ENCODE results near the gene LETMD1.
"Not testable (repeated sequence)": the region's sequence is repeated elsewhere in the genome, so short reads cannot be mapped to it uniquely, and the experiment has no call there.

Gene LETMD1

DNA sequence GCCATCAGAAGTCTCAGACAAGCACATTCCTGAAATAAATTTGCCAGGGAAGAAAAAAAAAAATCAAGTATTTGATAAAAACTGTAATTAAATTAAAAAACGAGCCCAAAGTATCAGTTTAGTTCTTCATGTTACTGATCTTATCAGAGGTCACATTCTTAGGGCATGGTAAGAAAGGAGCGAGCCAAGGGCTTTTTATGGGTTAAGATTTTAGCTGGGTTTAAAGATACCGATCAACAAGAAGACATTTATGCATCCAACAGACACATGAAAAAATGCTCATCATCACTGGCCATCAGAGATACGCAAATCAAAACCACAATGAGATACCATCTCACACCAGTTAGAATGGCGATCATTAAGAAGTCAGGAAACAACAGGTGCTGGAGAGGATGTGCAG lies 30.2 kb downstream of the LETMD1 start:
- DNase-seq, result not testable (repeated sequence)

DNA sequence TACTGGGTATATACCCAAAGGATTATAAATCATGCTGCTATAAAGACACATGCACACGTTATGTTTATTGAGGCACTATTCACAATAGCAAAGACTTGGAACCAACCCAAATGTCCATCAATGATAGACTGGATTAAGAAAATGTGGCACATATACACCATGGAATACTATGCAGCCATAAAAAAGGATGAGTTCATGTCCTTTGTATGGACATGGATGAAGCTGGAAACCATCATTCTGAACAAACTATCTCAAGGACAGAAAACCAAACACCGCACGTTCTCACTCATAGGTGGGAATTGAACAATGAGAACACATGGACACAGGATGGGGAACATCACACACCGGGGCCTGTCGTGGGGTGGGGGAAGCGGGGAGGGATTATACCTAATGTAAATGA lies 30.7 kb downstream of the LETMD1 start:
- not testable (repeated sequence) for DNase-seq

DNA sequence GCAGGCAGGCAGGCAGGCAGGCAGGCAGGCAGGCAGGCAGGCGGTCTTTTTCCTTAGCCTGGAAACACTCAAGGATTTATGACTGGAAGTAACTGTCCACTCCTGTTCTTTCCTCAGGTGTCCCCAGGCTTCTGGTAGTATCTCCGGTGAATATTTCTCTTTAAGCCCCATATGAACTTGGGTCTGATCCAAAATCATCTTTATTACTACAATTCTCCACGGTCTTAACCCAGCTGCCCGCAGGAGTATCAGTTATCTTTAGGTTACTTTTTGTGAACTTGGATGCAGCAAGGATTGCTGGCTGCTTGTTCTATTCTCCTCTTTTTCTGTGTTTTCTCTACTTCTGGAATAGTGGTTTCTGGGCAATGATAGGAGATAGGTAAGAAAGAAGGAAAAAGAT lies 32.0 kb downstream of the LETMD1 start:
- no peak for DNase-seq

DNA sequence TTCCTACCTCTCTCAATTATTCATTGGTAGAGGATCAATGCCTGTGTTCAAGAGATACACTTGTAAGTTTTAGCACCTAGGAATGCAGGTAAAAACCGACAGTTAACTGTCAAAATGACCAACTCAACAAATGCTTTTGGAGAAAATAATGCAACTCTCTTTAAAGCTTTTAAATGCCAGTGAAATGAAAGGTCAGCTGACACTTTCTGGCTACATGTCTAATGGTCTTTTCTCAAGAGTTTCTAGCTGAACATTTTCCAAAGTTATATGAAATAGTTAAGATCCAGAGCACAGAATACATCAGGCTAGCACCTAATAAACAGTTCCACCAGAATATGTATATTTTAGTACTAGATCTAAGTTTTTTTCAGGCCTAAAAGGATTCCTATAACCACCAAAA lies 33.3 kb downstream of the LETMD1 start:
- DNase-seq, result no peak

DNA sequence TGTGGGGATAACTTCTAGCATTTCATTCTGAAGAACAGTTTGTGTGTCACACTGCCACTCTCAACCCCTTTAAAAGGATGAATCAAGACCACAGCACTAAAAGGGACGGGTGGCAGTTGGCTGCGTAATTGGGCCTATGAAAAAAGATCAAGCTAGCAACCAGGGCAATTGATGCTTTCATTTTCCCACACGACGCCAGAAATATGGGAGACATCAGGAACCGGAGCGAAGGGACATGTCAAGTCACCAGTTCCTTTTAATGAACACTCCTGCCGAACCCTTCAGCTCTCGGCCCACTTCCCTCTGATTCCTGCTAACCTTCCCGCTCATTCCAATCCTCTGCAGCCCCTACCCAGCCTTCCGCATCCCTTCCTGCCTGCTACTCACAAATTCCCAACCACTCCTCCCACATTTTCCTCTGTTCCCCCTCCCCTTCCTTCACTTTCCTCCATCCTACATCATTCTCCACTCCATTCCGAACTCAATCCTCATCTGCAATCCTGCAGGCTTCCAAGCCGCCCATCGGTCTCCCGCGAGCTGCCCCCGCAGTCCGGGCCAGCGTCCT lies 34.5 kb downstream of the LETMD1 start:
- peak; percentile 5 for DNase-seq

DNA sequence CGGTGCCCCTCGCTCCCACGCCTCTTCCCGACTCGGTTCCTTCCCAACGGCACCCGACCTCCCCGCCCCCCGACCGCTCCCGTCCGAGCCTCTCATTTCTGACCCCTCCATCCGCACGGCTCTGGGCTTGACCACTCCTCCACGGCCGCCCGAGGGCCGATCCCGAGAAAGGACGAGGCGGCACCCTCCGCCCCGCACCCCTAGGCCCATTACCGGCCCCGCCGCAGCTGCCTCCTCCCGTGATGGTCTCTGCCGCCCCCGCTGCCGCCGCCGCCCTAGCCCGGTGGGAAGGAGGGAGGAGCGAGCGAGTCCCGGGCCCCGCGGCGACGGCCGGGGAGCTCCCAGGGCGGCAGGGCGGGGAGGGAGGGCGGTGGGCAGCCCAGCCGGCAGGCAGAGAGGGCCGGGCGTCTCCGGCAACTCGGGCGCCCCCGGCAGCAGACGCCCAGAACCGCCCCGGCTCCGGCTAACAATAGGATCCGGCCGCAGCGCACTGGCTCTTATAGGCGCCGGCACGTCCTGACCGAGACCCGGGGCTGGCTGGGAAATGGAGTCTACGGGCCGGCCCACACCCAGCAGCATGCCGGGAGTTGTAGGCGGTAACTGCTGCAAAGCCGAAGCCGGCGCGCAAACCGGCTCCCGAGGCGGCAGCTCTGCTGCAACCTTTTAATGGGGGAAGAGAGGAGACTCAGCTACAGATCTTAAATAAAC lies 35.2 kb downstream of the LETMD1 start, which contains the start of gene CSRNP2:
CSRNP2 (minus strand) TSS at position 471 of the 708 bp plus-strand sequence. CDS start 7,035 bp downstream, outside the sequence.
- DNase-seq, result peak; percentile 84

DNA sequence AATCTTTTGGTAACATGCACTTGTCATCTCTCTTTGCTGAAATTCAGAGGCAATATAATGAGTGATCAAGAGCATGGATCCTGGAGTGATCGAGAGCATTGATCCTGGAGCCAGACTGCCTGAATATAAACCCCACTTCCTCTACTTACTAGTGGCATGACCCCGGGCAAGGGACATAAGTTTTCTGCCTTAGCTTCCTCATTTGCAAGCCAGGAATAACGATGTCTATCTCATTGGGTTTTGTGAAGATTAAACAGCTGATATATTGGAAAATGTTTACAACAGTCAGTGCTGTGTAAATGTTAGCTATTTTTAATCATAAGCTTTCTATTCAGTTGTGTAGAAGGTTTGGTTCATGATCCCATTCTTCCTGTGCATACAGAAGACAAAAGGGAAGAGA lies 37.6 kb downstream of the LETMD1 start:
- DNase-seq, result no peak

DNA sequence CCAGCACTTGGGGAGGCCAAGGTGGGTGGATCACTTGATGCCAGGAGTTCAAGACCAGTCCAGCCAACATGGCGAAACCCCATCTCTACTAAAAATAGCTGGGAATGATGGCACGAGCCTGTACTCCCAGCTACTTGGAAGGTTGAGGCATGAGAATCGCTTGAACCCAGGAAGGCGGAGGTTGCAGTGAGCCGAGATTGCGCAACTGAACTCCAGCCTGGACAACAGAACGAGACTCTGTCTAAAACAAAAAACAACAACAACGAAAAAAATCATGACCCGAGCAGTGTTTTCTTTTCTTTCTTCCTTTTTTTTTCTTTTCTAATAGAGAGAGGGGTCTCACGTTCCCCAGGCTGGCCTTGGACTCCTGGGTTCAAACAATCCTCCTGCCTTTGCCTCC lies 38.8 kb downstream of the LETMD1 start:
- no peak for DNase-seq

DNA sequence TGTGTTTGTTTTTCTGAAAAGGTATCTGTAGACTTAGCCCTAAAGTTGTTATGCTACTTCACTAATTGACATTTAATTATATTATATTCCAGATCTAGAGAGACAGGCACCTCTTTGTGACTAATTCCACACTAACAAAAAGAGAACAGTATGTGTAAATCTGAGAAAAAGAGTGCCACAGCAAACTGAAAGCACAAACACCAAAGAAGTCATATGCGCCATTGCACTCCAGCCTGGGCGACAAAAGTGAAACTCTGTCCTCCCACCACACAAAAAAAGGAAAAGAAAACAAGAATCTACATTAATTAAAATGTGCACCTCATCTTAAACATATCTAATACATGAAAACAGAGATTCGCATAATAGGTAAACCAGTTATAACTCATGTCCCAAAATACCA lies 39.7 kb downstream of the LETMD1 start:
- DNase-seq, result no peak

DNA sequence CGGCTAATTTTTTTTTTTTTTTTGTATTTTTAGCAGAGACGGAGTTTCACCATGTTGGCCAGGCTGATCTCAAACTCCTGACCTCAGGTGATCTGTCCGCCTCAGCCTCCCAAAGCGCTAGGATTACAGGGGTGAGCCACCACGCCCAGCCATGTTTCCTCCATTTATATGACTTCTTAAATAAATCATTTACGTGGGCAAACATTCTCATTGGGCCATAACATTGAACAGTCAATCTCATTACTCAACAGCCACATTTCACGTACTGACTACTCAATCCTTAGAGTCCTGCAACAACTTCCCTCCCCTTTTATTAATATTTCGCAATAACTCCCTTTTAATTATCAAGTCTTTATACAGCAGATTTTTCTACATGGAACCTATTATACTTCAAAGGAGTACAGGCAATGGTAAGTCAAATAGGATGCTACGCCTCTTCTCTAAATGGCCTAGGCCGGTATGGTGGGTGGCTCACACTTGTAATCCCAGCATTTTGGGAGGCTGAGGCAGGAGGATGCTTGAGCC lies 42.6 kb downstream of the LETMD1 start:
- DNase-seq, result no peak

DNA sequence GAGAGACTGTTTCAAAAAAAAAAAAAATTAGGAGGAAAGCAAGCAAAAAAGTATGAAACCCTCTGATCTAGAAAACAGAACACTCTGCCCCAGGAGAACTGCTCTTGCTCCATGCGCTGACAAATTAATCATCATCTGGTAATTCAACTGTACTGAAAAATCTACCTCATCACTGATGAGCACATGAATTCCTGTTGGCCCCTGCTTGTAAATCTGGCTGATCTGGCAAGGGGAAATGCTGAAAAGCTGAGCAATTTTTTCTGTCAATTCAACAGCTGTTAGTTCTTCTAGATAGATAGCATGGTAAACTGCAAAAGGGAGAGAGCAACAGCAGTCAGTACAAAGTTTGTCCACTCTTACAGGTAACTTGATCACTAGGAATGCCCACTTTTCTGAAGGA lies 50.5 kb downstream of the LETMD1 start:
- DNase-seq, result no peak

DNA sequence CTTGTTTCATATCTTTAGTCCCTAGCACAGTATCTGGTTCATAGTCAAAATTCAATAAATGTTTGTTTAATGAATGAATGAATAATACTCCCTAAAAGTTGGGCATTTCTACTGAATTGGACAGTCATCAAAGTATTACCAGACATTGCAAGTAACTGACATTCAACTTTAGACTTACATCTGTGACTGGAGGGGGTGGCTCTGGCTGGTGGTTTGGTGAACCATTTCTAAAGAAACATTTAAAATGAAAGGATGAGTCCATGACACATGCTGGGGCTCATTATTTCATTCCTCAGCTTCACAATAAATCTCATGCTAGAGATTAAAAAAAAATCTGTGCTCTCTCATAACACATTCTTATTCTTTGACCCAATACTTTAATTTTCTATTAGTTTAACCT lies 55.9 kb downstream of the LETMD1 start:
- DNase-seq, result no peak

DNA sequence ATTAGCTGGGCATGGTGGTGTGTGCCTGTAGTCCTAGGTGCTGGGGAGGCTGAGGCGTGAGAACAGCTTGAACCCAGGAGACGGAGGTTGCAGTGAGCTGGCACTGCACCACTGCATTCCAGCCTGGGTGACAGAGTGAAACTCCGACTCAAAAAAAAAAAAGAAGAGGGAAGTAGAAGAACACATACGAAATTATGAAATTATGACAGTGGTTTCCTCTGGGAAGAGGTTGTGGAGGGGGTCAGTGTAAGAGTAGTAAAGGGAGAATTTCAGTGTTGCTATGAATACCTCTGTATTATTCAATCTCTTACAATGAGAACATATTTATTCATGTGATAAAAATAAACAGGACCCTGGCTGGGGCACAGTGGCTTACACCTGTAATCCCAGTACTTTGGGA lies 60.0 kb downstream of the LETMD1 start:
- no peak for DNase-seq
